ENCODE data around the gene ATXN1.
"Not testable (repeated sequence)": the region's sequence is repeated elsewhere in the genome, so short reads cannot be mapped to it uniquely, and the experiment has no call there.

Gene ATXN1

DNA sequence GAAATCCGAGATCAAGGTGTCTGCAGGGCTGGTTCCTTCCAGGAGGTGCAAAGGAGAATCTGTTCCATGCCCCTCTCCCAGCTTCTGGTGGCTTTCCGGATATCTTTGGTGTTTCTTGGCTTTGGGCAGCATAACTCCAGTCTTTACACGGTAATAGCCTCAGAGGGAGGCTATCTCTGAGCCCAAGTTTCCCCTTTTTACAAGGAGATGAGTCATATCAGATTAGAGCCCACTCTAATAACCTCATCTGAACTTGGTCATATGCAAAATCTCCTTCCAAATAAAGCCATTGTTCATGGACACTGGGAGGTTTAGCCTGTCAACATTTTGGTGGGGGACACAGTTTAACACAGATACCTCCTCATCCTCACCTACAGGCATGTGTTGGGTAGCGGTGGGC lies 213.7 kb downstream of the ATXN1 start:
- no peak overlapping the region for H3K9ac ChIP-seq (ENCODE audit: low read length)
- H3K36me3 ChIP-seq (ENCODE audit: control insufficient read depth, insufficient read depth, low read length): no peaks in the 10 kb centered on the region
- no peaks in the 10 kb centered on the region for H3K27me3 ChIP-seq (ENCODE audit: control insufficient read depth, insufficient read depth, low read length)
- H3K27ac ChIP-seq (ENCODE audit: low read depth, low read length): no peak overlapping the region
- no peak overlapping the region for H3K4me3 ChIP-seq (ENCODE audit: low read length)
- no peaks in the 10 kb centered on the region for H3K4me1 ChIP-seq (ENCODE audit: control insufficient read depth, insufficient read depth, low read length)

DNA sequence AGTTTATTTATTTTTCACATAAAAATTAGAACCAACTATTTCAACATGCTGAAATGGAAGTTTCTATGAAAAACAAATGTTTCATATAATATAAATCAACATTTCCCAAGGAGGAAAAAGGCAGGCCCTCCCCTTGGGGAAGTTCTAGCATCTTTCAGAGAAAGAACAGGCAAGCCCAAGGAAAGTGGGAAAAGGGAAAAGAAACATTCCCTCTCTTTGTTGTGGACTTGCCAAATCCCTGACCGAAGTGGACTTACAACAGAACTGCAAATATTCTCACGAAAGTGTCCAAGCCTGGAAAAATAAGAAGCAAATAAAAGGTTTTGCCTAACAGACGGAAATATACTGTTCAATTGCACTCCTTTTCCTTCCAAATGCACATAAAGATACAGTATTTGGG lies 214.4 kb downstream of the ATXN1 start:
- no peak overlapping the region for H3K9ac ChIP-seq (ENCODE audit: low read length)
- H3K27ac ChIP-seq (ENCODE audit: low read depth, low read length): no peak overlapping the region
- no peaks in the 10 kb centered on the region for H3K4me1 ChIP-seq (ENCODE audit: control insufficient read depth, insufficient read depth, low read length)

DNA sequence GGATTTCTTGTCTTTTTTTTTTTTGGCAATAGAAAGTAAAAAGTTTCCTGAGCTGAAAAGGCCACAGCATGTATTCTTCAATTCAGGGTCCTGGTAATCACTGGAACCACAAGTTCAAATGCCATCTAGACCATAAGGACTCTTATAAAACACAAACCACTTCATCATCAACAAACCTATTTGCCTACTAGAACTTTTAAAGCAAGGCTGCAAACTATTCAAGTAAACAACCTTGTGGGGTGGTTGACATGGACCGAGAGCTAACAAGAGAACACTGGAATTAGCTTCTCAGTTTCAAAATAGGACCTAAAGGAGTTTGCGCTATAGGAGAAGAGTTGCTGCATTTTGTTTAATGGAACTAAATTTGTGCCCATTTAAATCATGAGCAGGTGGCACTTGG lies 215.9 kb downstream of the ATXN1 start:
- Histone ChIP-seq H3K4me3 (ENCODE audit: low read length) (no peak overlapping the region), H3K36me3 (ENCODE audit: control insufficient read depth, insufficient read depth, low read length) (no peaks in the 10 kb centered on the region), H3K27me3 (ENCODE audit: control insufficient read depth, insufficient read depth, low read length) (no peaks in the 10 kb centered on the region), H3K27ac (ENCODE audit: low read depth, low read length) (no peak overlapping the region), H3K4me1 (ENCODE audit: control insufficient read depth, insufficient read depth, low read length) (no peaks in the 10 kb centered on the region), H3K9ac (ENCODE audit: low read length) (no peak overlapping the region)

More for the DNA sequence above, 214.4 kb downstream of the ATXN1 start:
- H3K4me3 ChIP-seq (ENCODE audit: low read length): no peak overlapping the region
- no peaks in the 10 kb centered on the region for H3K36me3 ChIP-seq (ENCODE audit: control insufficient read depth, insufficient read depth, low read length)
- no peaks in the 10 kb centered on the region for H3K27me3 ChIP-seq (ENCODE audit: control insufficient read depth, insufficient read depth, low read length)

DNA sequence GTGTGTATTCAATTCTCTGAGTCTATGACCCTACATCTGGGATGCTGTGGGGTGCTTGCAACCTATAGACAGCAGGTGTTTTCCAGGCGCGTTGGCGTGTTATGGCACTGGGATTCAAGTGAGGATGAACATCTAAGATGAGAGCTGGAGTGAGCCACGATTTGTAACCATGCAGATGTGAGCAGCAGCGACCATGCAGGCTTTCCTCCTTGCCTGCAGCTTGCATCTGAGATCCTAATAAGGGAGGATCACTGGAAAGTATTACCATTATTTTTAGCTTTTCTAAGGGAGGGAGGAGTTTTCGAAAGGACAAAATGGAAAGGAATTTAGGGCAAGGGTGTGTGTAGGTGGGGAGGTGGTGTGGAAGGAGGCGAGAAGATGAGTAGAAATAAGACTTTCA lies 216.7 kb downstream of the ATXN1 start:
- H3K27ac ChIP-seq (ENCODE audit: low read depth, low read length): no peak overlapping the region
- no peaks in the 10 kb centered on the region for H3K36me3 ChIP-seq (ENCODE audit: control insufficient read depth, insufficient read depth, low read length)
- no peaks in the 10 kb centered on the region for H3K4me1 ChIP-seq (ENCODE audit: control insufficient read depth, insufficient read depth, low read length)
- H3K4me3 ChIP-seq (ENCODE audit: low read length): no peak overlapping the region
- H3K9ac ChIP-seq (ENCODE audit: low read length): no peak overlapping the region
- no peaks in the 10 kb centered on the region for H3K27me3 ChIP-seq (ENCODE audit: control insufficient read depth, insufficient read depth, low read length)

DNA sequence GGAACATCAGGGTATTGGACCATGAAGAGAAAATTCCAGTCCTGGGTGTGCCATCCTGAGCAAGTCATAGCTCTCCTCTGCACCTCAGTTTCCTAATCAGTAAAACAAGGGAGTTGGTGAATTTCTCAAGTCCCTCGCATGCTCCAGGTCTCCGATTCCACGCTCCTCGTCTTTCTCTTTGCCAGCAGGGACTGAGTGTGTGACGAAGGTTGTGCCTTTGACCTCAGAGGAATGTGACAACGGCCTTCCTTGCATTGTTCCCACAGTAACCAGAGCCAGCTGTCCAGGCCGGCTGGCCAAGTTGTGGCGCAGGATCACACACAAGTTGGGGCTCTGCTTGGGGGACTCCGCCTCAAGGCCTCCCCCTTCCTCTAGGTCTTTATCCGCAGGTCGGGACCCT lies 217.3 kb downstream of the ATXN1 start:
- Histone ChIP-seq H3K9ac (ENCODE audit: low read length) (no peak overlapping the region), H3K27ac (ENCODE audit: low read depth, low read length) (no peak overlapping the region), H3K36me3 (ENCODE audit: control insufficient read depth, insufficient read depth, low read length) (no peaks in the 10 kb centered on the region), H3K4me3 (ENCODE audit: low read length) (no peak overlapping the region), H3K4me1 (ENCODE audit: control insufficient read depth, insufficient read depth, low read length) (no peaks in the 10 kb centered on the region), H3K27me3 (ENCODE audit: control insufficient read depth, insufficient read depth, low read length) (no peaks in the 10 kb centered on the region)

DNA sequence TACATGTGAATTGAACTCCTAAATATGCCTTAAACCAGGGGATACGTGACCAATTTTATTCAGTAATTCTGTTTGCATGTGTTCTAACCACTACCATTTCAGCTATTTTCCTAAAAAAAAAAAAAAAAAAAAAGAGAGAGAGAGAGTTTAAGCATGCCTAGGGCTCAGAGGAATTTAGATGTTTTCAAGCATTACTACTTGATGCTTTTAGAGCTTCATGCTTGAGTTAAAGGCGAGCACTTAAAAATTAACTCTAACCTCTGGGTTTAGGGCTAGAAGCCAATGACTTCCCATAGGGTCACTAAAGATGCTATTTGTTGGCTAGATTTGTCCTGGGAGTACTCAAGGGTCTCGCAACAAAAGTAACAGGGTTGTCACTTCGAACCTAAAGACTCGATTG lies 217.7 kb downstream of the ATXN1 start:
- no peaks in the 10 kb centered on the region for H3K36me3 ChIP-seq (ENCODE audit: control insufficient read depth, insufficient read depth, low read length)
- H3K9ac ChIP-seq (ENCODE audit: low read length): no peak overlapping the region
- no peak overlapping the region for H3K4me3 ChIP-seq (ENCODE audit: low read length)
- H3K27me3 ChIP-seq (ENCODE audit: control insufficient read depth, insufficient read depth, low read length): no peaks in the 10 kb centered on the region
- H3K27ac ChIP-seq (ENCODE audit: low read depth, low read length): no peak overlapping the region
- no peaks in the 10 kb centered on the region for H3K4me1 ChIP-seq (ENCODE audit: control insufficient read depth, insufficient read depth, low read length)

DNA sequence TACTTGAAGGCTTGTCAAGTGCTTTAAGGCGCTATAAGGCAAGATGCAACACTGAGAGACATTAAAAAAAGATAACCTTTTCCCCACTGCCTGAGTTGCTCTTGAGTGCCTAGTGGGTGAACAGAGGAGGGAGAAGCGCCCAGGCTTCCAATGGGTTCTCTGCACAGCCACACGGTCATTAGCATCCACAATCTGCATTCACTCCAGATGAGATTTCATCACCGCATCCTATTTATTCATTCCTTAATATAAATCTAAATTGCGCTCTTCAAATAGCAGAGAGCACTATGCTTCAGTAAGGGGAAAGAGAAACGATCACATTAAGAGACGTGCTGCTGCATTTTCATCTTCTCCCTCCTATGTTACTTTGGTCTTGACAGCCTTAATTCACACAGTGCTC lies 219.2 kb downstream of the ATXN1 start:
- H3K4me3 ChIP-seq (ENCODE audit: low read length): no peak overlapping the region
- H3K4me1 ChIP-seq (ENCODE audit: control insufficient read depth, insufficient read depth, low read length): no peaks in the 10 kb centered on the region
- H3K9ac ChIP-seq (ENCODE audit: low read length): no peak overlapping the region
- no peaks in the 10 kb centered on the region for H3K36me3 ChIP-seq (ENCODE audit: control insufficient read depth, insufficient read depth, low read length)
- H3K27ac ChIP-seq (ENCODE audit: low read depth, low read length): no peak overlapping the region
- H3K27me3 ChIP-seq (ENCODE audit: control insufficient read depth, insufficient read depth, low read length): no peaks in the 10 kb centered on the region

DNA sequence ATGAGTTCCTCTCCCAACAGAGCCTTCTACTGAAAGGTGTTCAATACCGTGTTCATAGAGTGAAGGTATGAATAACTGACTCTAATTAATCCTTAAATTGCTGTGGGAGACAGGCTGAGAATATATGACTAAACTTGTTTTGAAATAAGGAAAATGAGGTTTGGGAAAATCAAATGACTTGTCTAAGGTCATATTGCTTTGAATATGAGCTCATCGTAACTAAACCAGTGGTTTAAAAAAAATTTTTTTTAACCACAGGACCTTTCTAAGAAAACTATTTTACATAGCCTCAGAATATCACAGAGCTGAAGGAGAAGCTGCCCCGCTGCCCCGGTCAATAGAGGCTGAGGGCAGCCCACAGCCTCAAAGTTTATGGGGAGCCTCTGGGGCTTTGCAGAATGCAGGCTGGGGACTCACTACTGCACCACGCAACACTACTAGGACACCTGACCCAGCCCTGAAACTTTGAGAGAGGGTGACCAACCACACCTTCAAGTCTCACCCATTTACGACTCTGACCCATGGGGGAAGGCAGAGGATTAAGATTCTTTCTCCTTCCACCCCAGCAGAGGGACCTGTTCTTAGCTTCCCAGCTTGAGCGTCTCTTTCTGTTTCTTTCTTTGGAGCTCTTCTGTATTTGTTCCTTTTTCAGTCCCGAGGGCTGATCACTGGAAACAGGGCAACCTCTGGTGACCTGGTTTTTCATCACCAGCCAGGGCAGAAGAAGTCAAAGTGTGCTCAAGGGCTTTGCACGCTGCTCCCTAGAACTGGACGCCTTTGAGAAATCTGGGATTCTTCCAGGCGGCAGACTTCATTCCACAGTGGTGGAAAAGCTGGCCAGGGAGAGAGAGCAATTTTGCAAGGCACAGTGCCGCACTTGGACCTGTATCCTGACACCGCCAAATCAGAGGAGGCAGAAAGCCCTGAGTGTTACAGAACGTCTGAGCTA lies 220.2 kb downstream of the ATXN1 start:
- no peaks in the 10 kb centered on the region for H3K27me3 ChIP-seq (ENCODE audit: control insufficient read depth, insufficient read depth, low read length)
- no peaks in the 10 kb centered on the region for H3K36me3 ChIP-seq (ENCODE audit: control insufficient read depth, insufficient read depth, low read length)
- H3K4me1 ChIP-seq (ENCODE audit: control insufficient read depth, insufficient read depth, low read length): no peaks in the 10 kb centered on the region
- no peak overlapping the region for H3K4me3 ChIP-seq (ENCODE audit: low read length)
- H3K27ac ChIP-seq (ENCODE audit: low read depth, low read length): no peak overlapping the region
- H3K9ac ChIP-seq (ENCODE audit: low read length): no peak overlapping the region

DNA sequence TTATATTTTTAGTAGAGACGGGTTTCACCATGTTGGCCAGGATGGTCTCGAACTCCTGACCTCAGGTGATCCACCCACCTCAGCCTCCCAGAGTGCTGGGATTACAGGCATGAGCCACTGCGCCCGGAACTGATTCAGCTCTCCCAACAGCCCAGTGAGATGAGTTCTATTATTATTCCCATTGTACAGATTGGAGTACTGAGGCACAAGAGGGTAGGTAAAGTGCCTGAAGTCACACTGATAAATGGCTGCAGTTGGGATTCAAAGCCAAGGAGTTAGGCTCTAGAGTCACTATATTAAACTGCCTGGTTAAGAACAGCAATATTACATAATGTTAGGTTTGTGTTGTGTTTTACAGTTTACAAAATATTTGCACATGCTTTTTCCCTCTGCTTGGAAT lies 220.9 kb downstream of the ATXN1 start:
- H3K4me1 ChIP-seq (ENCODE audit: control insufficient read depth, insufficient read depth, low read length); H3K27me3 ChIP-seq (ENCODE audit: control insufficient read depth, insufficient read depth, low read length); H3K36me3 ChIP-seq (ENCODE audit: control insufficient read depth, insufficient read depth, low read length); H3K27ac ChIP-seq (ENCODE audit: low read depth, low read length); H3K4me3 ChIP-seq (ENCODE audit: low read length); H3K9ac ChIP-seq (ENCODE audit: low read length): not testable (repeated sequence)

DNA sequence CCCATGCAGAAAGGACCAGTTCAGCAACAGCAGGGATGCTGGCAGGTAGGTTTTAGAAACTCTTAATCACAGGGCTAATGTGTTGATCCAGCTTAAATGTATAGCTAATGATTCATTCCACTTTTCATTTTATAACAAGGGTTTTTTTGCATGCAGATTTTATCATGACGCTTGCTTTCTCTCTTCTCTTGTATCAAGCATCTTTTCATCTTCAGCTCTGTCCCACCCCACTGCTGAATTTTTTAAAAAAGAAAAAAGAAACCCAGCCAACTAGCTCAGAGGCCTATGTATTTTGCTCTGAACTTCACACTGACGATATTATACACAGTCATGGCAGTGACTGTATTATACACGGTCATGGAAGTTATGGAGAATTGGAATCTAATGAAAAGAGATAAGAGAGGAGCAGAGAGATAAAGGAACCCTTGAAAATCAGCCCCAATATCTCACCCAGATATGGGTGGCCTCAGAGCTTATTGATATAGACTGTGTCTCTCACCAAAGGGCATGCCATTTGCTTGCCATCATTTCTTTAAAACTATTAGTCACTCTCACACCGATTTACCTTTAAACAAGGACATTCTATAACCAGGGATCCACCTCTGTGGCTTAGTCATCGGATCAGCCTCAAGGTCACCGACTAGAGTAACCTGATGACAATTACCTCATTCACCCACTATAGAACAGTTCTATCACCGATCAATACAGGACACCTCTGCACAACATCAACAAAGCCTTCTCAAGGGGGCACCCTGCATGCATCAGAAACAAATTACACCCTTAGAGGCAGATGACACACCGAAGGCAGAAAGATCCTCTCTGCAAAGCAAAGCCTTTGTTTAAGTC lies 222.0 kb downstream of the ATXN1 start:
- no peaks in the 10 kb centered on the region for H3K36me3 ChIP-seq (ENCODE audit: control insufficient read depth, insufficient read depth, low read length)
- H3K9ac ChIP-seq (ENCODE audit: low read length): no peak overlapping the region
- no peak overlapping the region for H3K4me3 ChIP-seq (ENCODE audit: low read length)
- no peak overlapping the region for H3K27ac ChIP-seq (ENCODE audit: low read depth, low read length)
- H3K27me3 ChIP-seq (ENCODE audit: control insufficient read depth, insufficient read depth, low read length): no peaks in the 10 kb centered on the region
- H3K4me1 ChIP-seq (ENCODE audit: control insufficient read depth, insufficient read depth, low read length): no peaks in the 10 kb centered on the region

DNA sequence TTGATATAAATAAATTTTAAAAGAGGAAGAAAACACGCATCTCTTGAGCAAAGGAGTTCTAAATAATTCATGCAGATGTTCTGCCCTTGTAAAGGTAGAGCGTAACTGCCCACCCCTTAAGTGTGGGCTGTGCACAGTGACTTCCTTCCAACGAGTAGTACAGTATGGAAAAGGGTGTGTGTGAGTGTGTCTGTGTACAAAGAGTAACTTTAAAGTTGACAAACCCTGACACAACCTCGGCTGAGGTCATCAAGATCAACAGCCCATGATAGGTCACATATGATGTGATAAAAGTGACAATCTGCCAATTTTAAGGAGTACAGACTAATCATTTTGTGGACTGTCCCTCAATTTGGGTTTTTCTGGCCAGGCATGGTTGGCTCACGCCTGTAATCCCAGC lies 225.7 kb downstream of the ATXN1 start:
- Histone ChIP-seq H3K36me3 (ENCODE audit: control insufficient read depth, insufficient read depth, low read length) (no peaks in the 10 kb centered on the region), H3K9ac (ENCODE audit: low read length) (no peak overlapping the region), H3K4me3 (ENCODE audit: low read length) (no peak overlapping the region), H3K27me3 (ENCODE audit: control insufficient read depth, insufficient read depth, low read length) (no peaks in the 10 kb centered on the region), H3K27ac (ENCODE audit: low read depth, low read length) (no peak overlapping the region), H3K4me1 (ENCODE audit: control insufficient read depth, insufficient read depth, low read length) (no peaks in the 10 kb centered on the region)

DNA sequence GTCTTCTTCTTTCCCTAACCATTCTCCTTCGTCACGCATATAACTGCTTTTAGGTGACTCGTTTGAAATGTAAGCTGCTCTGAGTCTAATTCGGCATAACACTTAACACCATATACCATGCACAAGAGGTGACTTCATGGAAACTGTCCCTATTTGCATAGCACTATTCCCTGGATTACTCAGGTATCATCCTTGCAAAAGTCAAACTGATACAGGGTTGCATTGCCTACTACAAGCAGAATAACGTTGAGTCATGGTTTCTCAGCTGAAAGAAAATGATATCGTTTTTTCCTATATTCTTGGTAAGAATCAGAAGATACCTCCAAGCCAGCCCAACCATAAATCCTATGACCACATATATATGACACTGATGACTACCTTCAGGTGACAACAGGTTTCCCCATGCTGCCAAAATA lies 227.5 kb downstream of the ATXN1 start:
- Histone ChIP-seq H3K4me3 (ENCODE audit: low read length) (no peak overlapping the region), H3K27ac (ENCODE audit: low read depth, low read length) (no peak overlapping the region), H3K4me1 (ENCODE audit: control insufficient read depth, insufficient read depth, low read length) (no peaks in the 10 kb centered on the region), H3K9ac (ENCODE audit: low read length) (no peak overlapping the region), H3K36me3 (ENCODE audit: control insufficient read depth, insufficient read depth, low read length) (no peaks in the 10 kb centered on the region), H3K27me3 (ENCODE audit: control insufficient read depth, insufficient read depth, low read length) (no peaks in the 10 kb centered on the region)
